HS-5 (cell line): ENCODE measurements around the gene FZD1.

Source experiments
- DNase-seq: peaks from one replicate; pipeline ENCODE4 v3.0.0-alpha.2; 2012; ENCODE audit warnings: low read depth

Gene FZD1

GRCh38 chr7:91264046-91264923 is at the start of gene FZD1:
Gene FZD1, plus strand, starts transcription at chr7:91264433. Its CDS starts 448 bp downstream, at chr7:91264881.
- peak; percentile 80 for DNase-seq

DNA sequence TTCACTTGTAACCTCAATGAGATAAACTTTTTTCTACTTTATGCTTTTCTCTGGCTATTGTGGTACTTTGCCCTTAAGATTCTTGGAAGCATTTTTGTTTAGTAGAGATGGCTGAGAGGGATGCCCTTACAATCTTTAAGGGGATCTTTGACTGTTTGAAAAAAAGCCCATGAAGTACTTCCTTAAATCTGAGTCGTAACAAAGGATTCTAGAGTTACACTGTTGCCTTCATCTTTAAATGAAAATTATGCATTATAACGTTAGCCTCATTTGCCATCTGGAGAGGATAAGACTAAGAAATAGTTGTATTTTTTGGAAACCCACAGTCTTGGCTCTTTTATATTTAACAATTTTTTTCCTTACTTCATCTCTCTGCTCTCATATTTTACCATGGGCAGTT is 37.8 kb upstream of the FZD1 start:
- DNase-seq: no peak

DNA sequence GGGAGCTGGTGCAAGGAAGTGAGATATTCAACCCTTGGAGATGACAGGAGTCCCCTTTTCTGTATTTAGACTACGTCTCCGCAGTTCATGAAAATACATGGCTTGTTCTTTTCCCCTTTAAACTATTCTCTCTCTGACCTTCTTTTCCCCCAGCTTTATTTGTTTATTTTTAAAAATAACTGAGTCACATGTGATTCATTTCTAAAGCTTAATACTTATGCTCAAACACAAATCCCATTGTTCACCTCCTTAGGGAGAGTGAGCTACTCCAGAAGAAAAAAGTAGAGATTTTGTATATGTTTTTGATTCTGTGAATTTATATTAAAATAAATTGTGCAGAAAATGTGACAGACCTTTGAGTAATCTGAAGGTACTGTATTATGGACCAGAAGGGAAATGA is 35.9 kb upstream of the FZD1 start:
- no peak for DNase-seq

- no peak for DNase-seq
These were observed 35.2 kb upstream of the FZD1 start for GRCh38 chr7:91228927-91229558.

- DNase-seq: no peak
These were observed 34.1 kb upstream of the FZD1 start for GRCh38 chr7:91230100-91230499.

- no peak for DNase-seq
These were observed 33.7 kb upstream of the FZD1 start for GRCh38 chr7:91230503-91230902.

DNA sequence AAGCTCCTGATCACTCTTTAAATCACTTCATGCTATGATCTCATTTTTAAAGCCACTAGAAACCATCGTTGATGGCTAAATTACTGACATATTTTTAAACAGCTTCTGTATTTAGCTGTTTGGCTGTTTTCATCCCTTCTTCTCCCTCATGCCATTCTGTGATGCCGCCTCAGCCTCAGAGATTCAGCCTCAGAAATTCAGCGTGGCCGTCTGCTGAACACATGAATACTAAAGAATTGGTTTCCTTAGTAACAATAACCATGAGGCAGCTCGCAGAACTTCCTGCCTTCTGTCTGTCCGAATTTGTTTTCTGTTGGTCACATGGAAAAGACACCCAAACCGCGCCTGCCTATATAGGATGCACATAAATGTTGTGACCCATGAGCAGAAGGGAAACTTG is 31.0 kb upstream of the FZD1 start:
- no peak for DNase-seq

DNA sequence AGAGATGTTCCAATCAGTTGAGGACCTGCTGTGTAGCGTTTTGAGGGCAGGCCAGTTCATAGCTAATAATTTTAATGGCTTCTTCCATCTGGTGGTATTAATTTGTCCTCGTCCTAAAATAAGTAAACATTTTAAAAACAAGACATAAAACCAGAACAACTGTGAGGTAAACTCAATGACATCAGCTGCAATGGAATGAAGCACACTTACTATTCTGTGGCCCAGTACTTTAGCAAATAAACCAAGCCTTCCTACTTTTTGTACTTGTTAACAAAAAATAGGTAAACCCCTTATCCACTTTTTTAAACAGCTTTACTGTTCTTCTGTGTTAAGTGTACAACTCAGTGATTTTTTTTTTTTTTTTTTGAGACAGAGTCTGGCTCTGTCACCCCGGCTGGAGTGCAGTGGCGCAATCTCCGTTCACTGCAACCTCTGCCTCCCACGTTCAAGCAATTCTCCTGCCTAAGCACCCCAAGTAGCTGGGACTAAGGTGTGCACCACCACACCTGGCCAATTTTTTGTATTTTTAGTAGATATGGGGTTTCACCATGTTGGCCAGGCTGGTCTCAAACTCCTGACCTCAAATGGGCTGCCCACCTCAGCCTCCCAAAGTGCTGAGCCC is 28.9 kb upstream of the FZD1 start:
- no peak for DNase-seq

GRCh38 chr7:91239171-91239604 is 25.0 kb upstream of the FZD1 start:
- DNase-seq: peak; percentile 56

DNA sequence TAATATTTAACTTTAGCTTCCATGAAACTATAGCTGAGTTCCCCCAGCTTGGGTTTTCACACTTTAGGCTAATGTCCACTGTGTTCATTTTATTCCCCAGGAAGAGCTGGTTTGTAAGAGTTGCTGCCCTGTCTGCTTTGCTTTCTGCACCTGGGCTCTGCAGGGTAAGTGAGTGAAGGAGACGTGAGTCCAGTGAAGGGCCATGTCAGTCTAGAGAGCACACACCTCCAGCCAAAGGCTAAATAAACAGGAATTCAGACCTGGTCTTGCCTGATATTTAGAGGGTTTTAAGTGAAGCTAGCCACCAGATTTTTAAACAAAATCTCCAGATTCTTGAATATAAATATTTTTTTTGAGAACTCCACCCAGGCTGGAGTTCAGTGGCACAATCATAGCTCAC is 24.5 kb upstream of the FZD1 start:
- no peak for DNase-seq

GRCh38 chr7:91240376-91240941 is 23.8 kb upstream of the FZD1 start:
- no peak for DNase-seq

DNA sequence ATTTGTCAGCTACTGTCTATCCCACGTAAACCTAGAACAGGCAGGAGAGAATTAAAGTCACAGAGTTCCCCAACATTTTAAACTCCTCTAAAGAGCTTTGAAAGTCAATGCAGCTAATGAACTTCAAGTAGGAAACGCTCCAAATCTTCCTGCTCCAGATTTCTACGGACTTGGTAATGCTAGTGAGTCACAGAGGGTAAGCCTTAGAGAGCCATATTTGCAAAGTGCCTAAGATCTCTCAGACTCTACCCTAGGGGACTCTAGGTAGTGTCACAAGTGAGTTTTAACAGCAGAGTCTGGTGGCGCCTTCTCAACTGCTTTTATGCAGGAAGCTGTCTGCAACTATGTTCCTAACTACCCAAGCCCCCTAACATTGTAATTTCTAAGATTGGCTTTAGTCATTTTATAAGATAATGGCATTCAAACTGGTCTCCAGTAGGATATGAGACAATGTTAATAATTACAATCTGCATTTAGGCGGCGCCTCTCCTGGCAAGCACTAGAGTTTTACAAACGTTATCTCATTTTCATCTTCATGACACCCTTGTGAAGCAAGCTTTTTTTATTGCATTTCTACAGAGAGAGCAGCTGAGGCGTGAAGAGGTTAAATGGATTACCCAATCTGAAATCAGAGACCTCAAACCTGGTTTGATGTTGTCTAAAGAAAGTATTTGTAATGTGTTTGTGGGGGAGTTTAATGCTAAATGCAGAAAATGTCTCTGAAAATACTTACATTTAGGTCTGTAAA is 22.0 kb upstream of the FZD1 start:
- no peak for DNase-seq

DNA sequence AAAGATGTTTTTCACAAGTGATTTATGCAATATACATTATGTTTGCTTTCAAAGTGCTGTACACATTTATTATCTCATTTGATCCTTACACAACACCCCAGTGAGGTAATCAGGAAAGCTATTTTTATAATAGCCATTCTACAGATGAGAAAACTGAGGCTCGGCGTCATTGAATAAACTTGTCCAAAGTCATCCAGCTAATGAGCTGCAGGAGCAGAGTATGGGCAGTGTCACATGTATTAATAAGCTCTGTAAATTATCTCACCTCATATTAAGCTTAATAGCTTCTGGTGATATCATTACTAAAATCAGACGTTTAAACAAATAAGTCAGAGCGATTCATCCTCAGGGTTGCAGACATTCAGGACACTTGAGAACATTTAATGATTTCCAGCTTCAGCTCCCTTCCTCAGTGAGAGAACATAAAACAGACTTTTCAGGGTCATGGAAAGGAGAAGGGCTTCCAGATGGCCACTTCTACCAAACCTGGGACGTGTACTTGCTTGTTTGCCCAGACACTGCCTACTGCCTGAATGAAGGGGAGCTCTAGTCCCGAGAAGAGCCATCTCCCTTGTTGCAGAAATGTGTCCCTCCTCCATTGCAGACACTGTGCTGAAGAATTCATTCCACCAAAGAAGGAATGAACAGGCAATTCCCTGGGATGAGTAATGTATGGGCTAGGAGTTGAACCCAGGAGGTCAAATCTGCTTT is 20.5 kb upstream of the FZD1 start:
- no peak for DNase-seq

DNA sequence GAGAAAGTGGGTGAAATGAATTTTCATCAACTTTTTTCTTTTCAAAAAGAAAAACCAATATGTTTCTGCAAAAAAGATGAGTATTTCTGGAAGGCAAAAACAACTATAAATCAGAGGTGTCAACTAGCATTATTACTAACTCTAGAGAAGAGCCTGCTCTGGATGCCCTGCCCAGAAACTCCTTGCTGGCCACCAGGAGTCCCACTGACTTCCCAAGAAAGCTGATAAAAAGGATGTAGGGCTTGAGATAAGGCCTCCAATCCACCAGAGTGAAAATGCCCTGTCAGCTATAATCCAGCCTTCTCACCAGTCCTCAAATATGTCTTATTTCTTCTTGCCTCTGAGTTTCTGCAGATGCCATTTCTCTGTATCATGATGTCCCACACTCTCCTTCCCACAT is 16.7 kb upstream of the FZD1 start:
- DNase-seq: no peak

GRCh38 chr7:91248996-91249395 is 15.2 kb upstream of the FZD1 start:
- no peak for DNase-seq

GRCh38 chr7:91249506-91250233 is 14.6 kb upstream of the FZD1 start:
- no peak for DNase-seq

GRCh38 chr7:91250706-91251105 is 13.5 kb upstream of the FZD1 start:
- DNase-seq: no peak

DNA sequence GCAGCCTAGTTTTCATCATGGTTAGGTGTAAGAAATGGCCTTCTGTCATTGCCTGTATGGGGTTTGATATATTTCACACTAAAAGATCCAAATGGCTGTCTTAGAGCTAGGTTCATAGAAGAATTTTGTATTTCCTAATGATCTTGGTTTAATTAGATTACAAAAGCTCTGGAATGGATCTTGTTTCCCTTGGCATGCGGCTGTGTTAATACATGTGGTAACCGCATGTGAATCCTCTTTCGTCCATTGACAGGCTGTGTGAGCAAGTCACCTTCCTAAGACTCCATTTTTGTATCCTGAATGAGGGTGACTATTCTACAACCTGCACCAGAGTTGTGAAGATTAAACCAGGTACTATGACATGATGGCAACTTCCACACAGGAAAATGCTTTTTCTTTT is 12.4 kb upstream of the FZD1 start:
- no peak for DNase-seq

DNA sequence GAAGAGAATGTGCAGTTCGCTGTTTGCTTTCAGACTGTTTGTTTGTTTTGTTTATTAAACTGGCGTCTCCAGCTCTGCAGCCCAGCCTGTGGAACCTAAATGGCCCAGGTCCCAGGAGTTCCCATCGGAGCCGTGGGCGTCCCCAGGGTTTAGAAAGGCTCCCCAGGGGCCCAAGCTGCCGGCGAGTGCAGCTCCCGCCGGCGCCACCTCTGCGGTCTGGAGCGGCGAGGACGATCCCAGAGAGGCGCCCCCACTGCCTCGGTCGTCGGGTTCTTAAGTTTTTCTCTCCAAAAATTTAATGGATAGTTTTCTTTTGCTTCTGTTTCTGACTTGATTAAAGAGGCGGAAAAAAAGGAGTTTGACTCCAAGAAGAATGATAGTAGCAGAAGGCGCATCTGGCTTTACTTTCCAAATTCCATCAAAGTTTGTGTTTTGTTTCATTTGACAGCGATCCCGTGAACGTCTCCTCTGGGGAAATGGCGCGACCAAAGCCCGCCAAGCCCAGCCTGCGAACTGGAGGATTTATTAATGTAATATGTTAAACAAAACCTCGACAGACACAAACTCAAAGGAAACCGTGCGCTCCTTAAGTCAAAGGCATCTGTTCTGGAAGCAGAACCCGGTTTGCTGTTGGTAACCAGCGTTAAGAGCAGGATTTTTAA is 718 bp upstream of the FZD1 start:
- DNase-seq: no peak
